HUES6 (cell line): ENCODE measurements around the gene SERPINA5.

ENCODE experiments used
- H3K27ac ChIP-seq: 2 replicates; pipeline ENCODE4 v1.7.0; 2013; ENCODE audit warnings: low read depth, mild to moderate bottlenecking, low read length, inconsistent platforms
- H3K27me3 ChIP-seq: 2 replicates; pipeline ENCODE4 v1.6.1; 2013; ENCODE audit warnings: low read length; ENCODE audit not compliant: control insufficient read depth, insufficient read depth
- H3K36me3 ChIP-seq: 2 replicates; pipeline ENCODE4 v1.6.1; 2013; ENCODE audit warnings: low read length; ENCODE audit not compliant: control insufficient read depth, insufficient read depth
- H3K4me1 ChIP-seq: 2 replicates; pipeline ENCODE4 v1.6.1; 2013; ENCODE audit warnings: low read length; ENCODE audit not compliant: control insufficient read depth, insufficient read depth
- H3K4me3 ChIP-seq: 2 replicates; pipeline ENCODE4 v1.5.1; 2013; ENCODE audit warnings: low read depth, low read length
- H3K9ac ChIP-seq: one replicate; pipeline ENCODE4 v1.6.1; 2013; ENCODE audit warnings: mild to moderate bottlenecking, low read length
- H3K9me3 ChIP-seq: 2 replicates; pipeline ENCODE4 v1.6.1; 2013; ENCODE audit warnings: low read depth, low read length; ENCODE audit not compliant: control insufficient read depth, insufficient read depth

The SERPINA5 gene

DNA sequence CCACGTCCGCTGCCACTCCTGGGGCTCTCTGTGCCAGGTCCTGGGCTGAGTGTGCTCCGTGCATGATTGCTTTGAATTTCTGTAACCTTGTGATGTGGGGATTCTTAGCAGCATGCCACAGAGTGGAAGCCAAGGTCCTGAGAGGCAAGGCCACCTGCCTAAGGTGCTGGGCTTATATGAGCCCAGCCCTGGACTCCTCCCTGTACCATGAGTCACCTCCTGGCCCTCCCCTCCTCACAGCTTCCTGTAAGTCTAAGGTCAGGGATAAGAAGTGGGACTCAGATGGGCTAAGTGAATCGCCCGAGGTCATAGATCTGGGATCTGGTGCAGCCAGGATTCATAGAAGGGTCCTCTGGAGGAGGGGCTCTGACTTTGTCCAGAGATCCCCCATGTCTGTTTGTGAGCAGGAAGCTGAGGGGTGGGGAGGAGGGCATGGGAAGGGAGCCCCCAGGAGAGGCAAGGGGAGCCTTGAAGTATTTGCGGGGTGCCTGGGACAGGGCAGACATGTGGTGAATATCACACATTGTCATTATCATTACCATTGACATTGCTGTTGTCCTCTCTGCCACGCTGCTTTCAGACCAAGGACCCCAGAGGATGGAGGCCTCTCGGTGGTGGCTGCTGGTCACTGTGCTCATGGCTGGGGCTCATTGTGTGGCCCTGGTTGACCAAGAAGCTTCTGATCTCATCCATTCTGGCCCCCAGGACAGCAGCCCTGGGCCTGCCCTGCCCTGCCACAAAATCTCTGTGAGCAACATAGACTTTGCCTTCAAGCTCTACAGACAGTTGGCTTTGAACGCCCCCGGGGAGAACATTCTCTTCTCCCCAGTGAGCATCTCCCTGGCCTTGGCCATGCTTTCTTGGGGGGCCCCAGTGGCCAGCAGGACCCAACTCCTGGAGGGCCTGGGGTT lies 59.8 kb downstream of the SERPINA5 start:
- Histone ChIP-seq H3K27me3 (no peaks in the 10 kb centered on the region), H3K4me3 (no peak overlapping the region), H3K36me3 (no peaks in the 10 kb centered on the region), H3K4me1 (peaks cover 5% of the 10 kb centered on the region; the same call in 1 of the 2 replicates), H3K27ac (no peak overlapping the region), H3K9me3 (no peaks in the 10 kb centered on the region), H3K9ac (no peak overlapping the region)

DNA sequence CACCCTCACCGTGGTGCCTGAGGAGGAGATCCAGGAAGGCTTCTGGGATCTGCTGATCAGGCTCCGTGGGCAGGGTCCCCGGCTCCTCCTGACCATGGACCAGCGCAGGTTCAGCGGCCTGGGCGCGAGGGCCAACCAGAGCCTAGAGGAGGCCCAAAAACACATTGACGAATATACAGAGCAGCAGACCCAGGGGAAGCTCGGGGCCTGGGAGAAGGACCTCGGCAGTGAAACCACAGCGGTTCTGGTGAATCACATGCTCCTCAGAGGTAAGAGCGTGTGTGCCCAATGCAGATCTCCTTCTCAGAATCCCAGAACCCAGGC lies 60.4 kb downstream of the SERPINA5 start:
- no peaks in the 10 kb centered on the region for H3K27me3 ChIP-seq
- H3K4me1 ChIP-seq = peaks cover 5% of the 10 kb centered on the region; the same call in 1 of the 2 replicates
- no peak overlapping the region for H3K9ac ChIP-seq
- no peaks in the 10 kb centered on the region for H3K36me3 ChIP-seq
- H3K27ac ChIP-seq = no peak overlapping the region
- no peaks in the 10 kb centered on the region for H3K9me3 ChIP-seq
- no peak overlapping the region for H3K4me3 ChIP-seq
